Upper lobe of left lung (tissue), 6 donors: ENCODE data around the gene ABCB11. TPM values are rescaled to one million over a fixed set of nuclear protein-coding genes. Genes with fewer than 3 reads are reported as not detected.
"Not testable (repeated sequence)": the region's sequence is repeated elsewhere in the genome, so short reads cannot be mapped to it uniquely, and the experiment has no call there.

Experiments used
- ATAC-seq, 2 donors: fragments of 200-7000 bp; cut with Tn5 transposase; one replicate each; pipeline ENCODE4 v1.9.1; 2022; ENCODE audit warnings: mild to moderate bottlenecking in 2 of 2, moderate library complexity in 2 of 2; ENCODE audit not compliant: low FRiP score in 2 of 2
- DNase-seq, 2 donors: peaks; one replicate each; pipeline ENCODE4 v3.0.0-alpha.2; 2019 to 2020
- H3K27ac ChIP-seq, 4 donors: fragments of 200-600 bp; sonication (generic); one replicate each; pipeline ENCODE4 v1.5.1; 2016 to 2019
- H3K27me3 ChIP-seq, 4 donors: fragments of 200-600 bp; sonication (generic); one replicate each; pipeline ENCODE4 v1.5.1; 2017 to 2019
- H3K36me3 ChIP-seq, 4 donors: fragments of 200-600 bp; sonication (generic); one replicate each; pipeline ENCODE4 v1.5.1; 2016 to 2019
- H3K4me1 ChIP-seq, 4 donors: fragments of 200-600 bp; sonication (generic); one replicate each; pipeline ENCODE4 v1.5.1; 2018 to 2019
- H3K4me3 ChIP-seq, 4 donors: fragments of 200-600 bp; sonication (generic); one replicate each; pipeline ENCODE4 v1.5.1; 2017 to 2019; ENCODE audit warnings: mild to moderate bottlenecking in 2 of 4, moderate library complexity in 1 of 4
- H3K9me3 ChIP-seq, 4 donors: fragments of 200-600 bp; sonication (generic); one replicate each; pipeline ENCODE4 v1.5.1; 2018 to 2019
- CTCF ChIP-seq, 6 experiments: fragments of 450-650 bp in 4 of 6; fragments of 200-600 bp in 2 of 6; sonication (generic) in 2 of 6; IDR thresholded peaks; one replicate each; pipeline ENCODE4 v1.5.1; 2016 to 2019; ENCODE audit warnings: antibody characterized with exemption in 6 of 6
- EP300 ChIP-seq, 4 donors: sonication (generic); formaldehyde crosslinking; IDR thresholded peaks; one replicate each; pipeline ENCODE4 v1.5.1; 2017; ENCODE audit warnings: antibody characterized with exemption in 4 of 4, control low read depth in 2 of 4
- POLR2A ChIP-seq, 4 donors: fragments of 450-650 bp; IDR thresholded peaks; one replicate each; pipeline ENCODE4 v1.5.1; 2016 to 2017; ENCODE audit warnings: antibody characterized with exemption in 4 of 4, mild to moderate bottlenecking in 2 of 4
- POLR2AphosphoS5 ChIP-seq, 2 donors: sonication (generic); formaldehyde crosslinking; IDR thresholded peaks; one replicate each; pipeline ENCODE4 v1.5.1; 2017; ENCODE audit warnings: antibody characterized with exemption in 2 of 2
- WGBS, 2 donors: methylation state at CpG; one replicate each; pipeline ENCODE4 v1.1.5; 2017 to 2018; 5-methylcytosine and 5-hydroxymethylcytosine counted together
- total RNA-seq, 6 donors: library from RNA; depleted of rRNA in 4 of 6; stranded (reverse); fragments of >200 nt in 4 of 6; gene quantifications; one replicate each; pipeline versions ENCODE4 v1.1.0 to v1.2.1, GENCODE V29; 2016 to 2021
- donor health status: DM: no; HTN: no; CAD: no; lungs with moderate emphysema.
- donor health status: DM: no; HTN: yes; CAD: no; lungs with severe emphysema.

ABCB11 gene
- total RNA-seq, 6 donors from 2014 or later = 0.03 to 3.6 TPM; not detected in 4

DNA sequence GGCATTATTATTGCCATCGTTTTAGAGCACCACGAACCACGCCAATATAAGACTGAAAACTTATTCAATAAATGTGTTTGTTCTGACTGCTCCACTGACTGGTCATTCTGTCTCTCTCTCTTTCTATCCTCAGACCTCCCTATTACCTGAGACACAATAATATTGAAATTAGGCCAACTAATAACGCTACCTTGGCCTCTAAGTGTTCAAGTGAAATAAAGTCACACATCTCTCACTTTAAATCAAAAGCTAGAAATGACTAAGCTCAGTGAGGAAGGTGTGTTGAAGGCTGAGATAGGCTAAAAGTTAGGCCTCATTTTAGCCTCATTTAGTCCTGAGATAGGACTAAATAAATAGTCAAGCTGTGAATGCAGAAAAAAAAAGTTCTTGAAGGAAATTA is 91.2 kb downstream of the ABCB11 start:
- TF ChIP-seq EP300 (IDR thresholded peaks at IDR 0.05) (no peak), POLR2AphosphoS5 (IDR thresholded peaks at IDR 0.05) (no peak), POLR2A (IDR thresholded peaks at IDR 0.05) (no peak), CTCF (IDR thresholded peaks at IDR 0.05) (no peak)
- no peak for ATAC-seq

DNA sequence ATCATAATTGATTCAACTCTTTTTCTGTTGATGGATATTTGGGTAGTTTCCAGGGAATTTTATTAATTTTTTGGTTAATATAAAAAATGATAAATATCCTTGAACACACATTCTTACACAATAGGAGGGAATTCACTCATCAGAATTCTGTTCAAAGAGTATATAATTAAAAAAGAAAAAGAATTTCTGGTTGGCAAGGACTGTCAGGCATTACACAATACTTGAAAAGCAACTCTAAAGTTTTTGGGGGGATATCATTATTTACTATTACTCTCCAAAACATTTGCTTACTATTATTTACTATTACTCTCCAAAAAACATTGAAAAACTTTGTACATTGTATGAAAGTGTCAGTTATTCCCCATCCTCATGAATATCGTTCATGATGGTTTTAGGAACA is 92.1 kb downstream of the ABCB11 start:
- no peak for TF ChIP-seq POLR2A (IDR thresholded peaks at IDR 0.05)
- no peak for TF ChIP-seq EP300 (IDR thresholded peaks at IDR 0.05)
- TF ChIP-seq CTCF (IDR thresholded peaks at IDR 0.05) = no peak
- no peak for TF ChIP-seq POLR2AphosphoS5 (IDR thresholded peaks at IDR 0.05)
- no peaks in the 10 kb centered on the region for H3K9me3 ChIP-seq
- H3K27me3 ChIP-seq = no peaks in the 10 kb centered on the region
- no peak overlapping the region for H3K27ac ChIP-seq
- WGBS, 2 donors = 96 to 100% methylated on average over 1 of the region's 1 CpG
- H3K4me3 ChIP-seq = no peak overlapping the region
- ATAC-seq (no peak), DNase-seq (no peak)
- H3K4me1 ChIP-seq = no peaks in the 10 kb centered on the region
- no peaks in the 10 kb centered on the region for H3K36me3 ChIP-seq

More for the DNA sequence above, 91.2 kb downstream of the ABCB11 start:
- Histone ChIP-seq H3K4me3 (no peak overlapping the region), H3K4me1 (no peaks in the 10 kb centered on the region), H3K9me3 (no peaks in the 10 kb centered on the region), H3K27ac (no peak overlapping the region), H3K27me3 (no peaks in the 10 kb centered on the region), H3K36me3 (no peaks in the 10 kb centered on the region)
- no peak for DNase-seq
- 89% methylated on average over 4 of the region's 4 CpGs for WGBS, 2 donors

GRCh38 chr2:168935810-168936581 is 95.1 kb downstream of the ABCB11 start:
- Histone ChIP-seq H3K4me3 (no peak overlapping the region), H3K27me3 (no peaks in the 10 kb centered on the region), H3K27ac (no peak overlapping the region), H3K9me3 (no peaks in the 10 kb centered on the region), H3K36me3 (no peaks in the 10 kb centered on the region), H3K4me1 (no peaks in the 10 kb centered on the region)
- DNase-seq (no peak), ATAC-seq (no peak)
- no peak for TF ChIP-seq POLR2AphosphoS5 (IDR thresholded peaks at IDR 0.05)
- TF ChIP-seq POLR2A (IDR thresholded peaks at IDR 0.05) = no peak
- no peak for TF ChIP-seq EP300 (IDR thresholded peaks at IDR 0.05)
- TF ChIP-seq CTCF (IDR thresholded peaks at IDR 0.05) = no peak
- 70 to 79% methylated on average over 14 of the region's 14 CpGs for WGBS, 2 donors

- no peak overlapping the region for H3K4me3 ChIP-seq
- no peaks in the 10 kb centered on the region for H3K4me1 ChIP-seq
- no peaks in the 10 kb centered on the region for H3K36me3 ChIP-seq
- no peak overlapping the region for H3K27ac ChIP-seq
- 83 to 89% methylated on average over 2 of the region's 2 CpGs for WGBS, 2 donors
- no peaks in the 10 kb centered on the region for H3K9me3 ChIP-seq
- TF ChIP-seq CTCF (IDR thresholded peaks at IDR 0.05) (no peak), POLR2A (IDR thresholded peaks at IDR 0.05) (no peak), EP300 (IDR thresholded peaks at IDR 0.05) (no peak), POLR2AphosphoS5 (IDR thresholded peaks at IDR 0.05) (no peak)
- no peak for DNase-seq
- H3K27me3 ChIP-seq = no peaks in the 10 kb centered on the region
- no peak for ATAC-seq
These were observed 96.3 kb downstream of the ABCB11 start for GRCh38 chr2:168934826-168935225.

DNA sequence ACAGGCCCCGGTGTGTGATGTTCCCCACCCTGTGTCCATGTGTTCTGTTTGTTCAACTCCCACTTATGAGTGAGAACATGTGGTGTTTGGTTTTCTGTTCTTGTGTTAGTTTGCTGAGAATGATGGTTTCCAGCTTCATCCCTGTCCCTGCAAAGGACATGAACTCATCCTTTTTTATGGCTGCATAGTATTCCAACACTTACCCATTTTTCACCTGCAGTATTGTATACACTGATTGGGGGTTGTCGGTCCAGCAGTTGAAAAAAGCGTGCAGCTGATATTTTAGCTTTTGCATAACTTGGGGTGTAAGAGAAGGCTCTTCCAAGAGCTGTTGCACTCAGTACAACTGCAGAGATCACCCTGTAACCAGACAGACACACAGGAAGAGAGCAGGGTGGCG is 99.0 kb downstream of the ABCB11 start:
- WGBS, 2 donors = 88 to 94% methylated on average over 4 of the region's 4 CpGs
- not testable (repeated sequence) for ATAC-seq, DNase-seq, H3K4me1 ChIP-seq, H3K27me3 ChIP-seq, H3K36me3 ChIP-seq, H3K4me3 ChIP-seq, H3K27ac ChIP-seq, H3K9me3 ChIP-seq
